AG04450 (cell line): ENCODE measurements around the gene FGF5. TPM values are rescaled to one million over a fixed set of nuclear protein-coding genes. Genes with fewer than 3 reads are reported as not detected.

Experiments used
- CTCF ChIA-PET: fragments of 300-600, 350-600 bp; formaldehyde crosslinking; extraction: SDS; loops from one replicate; lab custom pipeline; 2022; ENCODE audit warnings: antibody characterized with exemption, inconsistent platforms; lab: Charles Lee
- POLR2A ChIA-PET: fragments of 350-600 bp; formaldehyde crosslinking; extraction: SDS; loops from one replicate; lab custom pipeline; 2021; ENCODE audit warnings: antibody characterized with exemption, inconsistent platforms; lab: Yijun Ruan, JAX
- DNase-seq: peaks from one replicate; pipeline ENCODE4 v3.0.0-alpha.2; 2011; ENCODE audit warnings: low read depth, low spot score
- H3K27ac ChIP-seq: one replicate; pipeline ENCODE4 v1.5.1; 2012; ENCODE audit warnings: low read depth, low read length, control low read depth
- H3K27me3 ChIP-seq: one replicate; pipeline ENCODE4 v1.6.0; 2012; ENCODE audit warnings: low read length; ENCODE audit not compliant: control insufficient read depth, insufficient read depth
- H3K4me3 ChIP-seq: 2 replicates; pipeline ENCODE4 v1.5.1; 2011; ENCODE audit warnings: mild to moderate bottlenecking, low read depth, low read length, control low read depth
- H3K9me3 ChIP-seq: 2 replicates; pipeline ENCODE4 v1.5.1; 2012; ENCODE audit warnings: low read length; ENCODE audit not compliant: control insufficient read depth, insufficient read depth
- CTCF ChIP-seq: IDR thresholded peaks from 2 replicates; pipeline ENCODE4 v1.5.1; 2011; ENCODE audit warnings: low read depth, low read length, control low read depth, inconsistent platforms
- polyA plus RNA-seq: library from polyadenylated mRNA; depleted of rRNA; stranded (reverse); fragments of >200 nt; gene quantifications from 2 replicates; pipeline ENCODE4 v1.2.3, GENCODE V29; 2011

FGF5 gene
- polyA plus RNA-seq, 1 experiment, result 39.9 TPM

DNA sequence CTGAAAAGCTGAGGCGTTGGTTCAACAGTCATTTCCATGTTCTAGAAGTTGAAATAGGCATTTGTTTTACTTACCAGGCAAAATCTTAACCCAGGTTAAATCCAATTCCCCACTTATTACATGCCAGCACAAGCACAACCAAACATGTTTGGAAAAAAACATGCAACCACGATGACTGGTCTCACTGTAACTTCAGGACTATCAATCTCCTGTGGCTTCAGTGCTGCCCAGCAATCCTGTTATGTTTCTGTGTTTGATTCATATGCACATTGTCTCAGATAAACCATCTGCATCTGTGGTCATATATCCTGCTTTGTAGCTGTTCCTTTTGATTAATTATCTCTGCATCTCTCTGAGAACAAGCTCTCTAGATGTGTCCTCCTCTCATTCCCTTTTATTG is 40.9 kb upstream of the FGF5 start:
- CTCF ChIA-PET, result interaction anchor here (0.6 to 1.6 kb wide), 3 partner anchors 9 to 1184 kb away, joined by 3 to 6 read pairs (median 3); partner anchors contain the start of gene CFAP299

GRCh38 chr4:80226094-80226493 is 40.4 kb upstream of the FGF5 start:
- Histone ChIP-seq H3K27me3 (no peaks in the 10 kb centered on the region), H3K4me3 (no peak overlapping the region), H3K27ac (no peak overlapping the region), H3K9me3 (no peaks in the 10 kb centered on the region)
- no peak for TF ChIP-seq CTCF
- CTCF ChIA-PET, result interaction anchor here (0.6 to 1.8 kb wide), 3 partner anchors 10 to 1184 kb away, joined by 3 to 7 read pairs (median 6); no protein-coding TSS in a partner anchor
- no peak for DNase-seq
- POLR2A ChIA-PET, result interaction anchor here (0.9 kb wide), 1 partner anchor 40 kb away, joined by 3 read pairs; the partner anchor contains the start of gene FGF5

More for the DNA sequence above, 40.9 kb upstream of the FGF5 start:
- Histone ChIP-seq H3K27me3 (no peaks in the 10 kb centered on the region), H3K27ac (no peak overlapping the region), H3K4me3 (no peak overlapping the region), H3K9me3 (no peaks in the 10 kb centered on the region)
- no peak for DNase-seq
- no peak for TF ChIP-seq CTCF
- POLR2A ChIA-PET, result interaction anchor here (0.9 kb wide), 1 partner anchor 41 kb away, joined by 3 read pairs; the partner anchor contains the start of gene FGF5

- POLR2A ChIA-PET, result no interaction called here
- TF ChIP-seq CTCF, result no peak
- CTCF ChIA-PET, result no interaction called here
- H3K27ac ChIP-seq, result no peak overlapping the region
- H3K9me3 ChIP-seq, result no peaks in the 10 kb centered on the region
- H3K4me3 ChIP-seq, result no peak overlapping the region
- no peaks in the 10 kb centered on the region for H3K27me3 ChIP-seq
- no peak for DNase-seq
Observed at GRCh38 chr4:80228460-80228859, 38.0 kb upstream of the FGF5 start.

DNA sequence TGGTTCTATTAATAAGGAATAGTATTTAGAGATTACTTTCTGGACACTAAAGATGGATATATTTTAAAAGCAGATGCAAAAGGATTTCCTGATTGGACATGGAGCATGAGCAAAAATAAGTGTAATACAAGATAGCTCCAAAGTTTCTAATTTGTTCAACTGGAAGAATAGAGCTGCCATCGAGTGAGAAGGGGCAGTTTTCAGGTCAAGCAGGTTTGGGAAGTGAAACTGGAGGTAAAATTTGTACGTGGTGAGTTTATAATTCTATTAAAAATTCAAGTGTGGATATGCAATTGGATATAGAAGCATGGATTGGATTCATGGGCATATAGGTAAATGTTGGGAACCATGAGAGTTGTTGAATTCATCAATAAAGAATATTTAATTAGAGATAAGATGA is 37.3 kb upstream of the FGF5 start:
- ChIA-PET CTCF (interaction anchor here (1.2 to 4.5 kb wide), 2 partner anchors 9 to 27 kb away, joined by 3 to 30 read pairs; no protein-coding TSS in a partner anchor), POLR2A (no interaction called here)
- Histone ChIP-seq H3K27me3 (no peaks in the 10 kb centered on the region), H3K9me3 (no peaks in the 10 kb centered on the region), H3K27ac (no peak overlapping the region), H3K4me3 (no peak overlapping the region)
- no peak for DNase-seq
- TF ChIP-seq CTCF, result no peak

- Histone ChIP-seq H3K9me3 (no peaks in the 10 kb centered on the region), H3K27ac (no peak overlapping the region), H3K4me3 (no peak overlapping the region), H3K27me3 (no peaks in the 10 kb centered on the region)
- CTCF ChIA-PET, result interaction anchor here (1.1 to 4.5 kb wide), 3 partner anchors 10 to 810 kb away, joined by 3 to 30 read pairs (median 3); no protein-coding TSS in a partner anchor
- DNase-seq, result no peak
- POLR2A ChIA-PET, result no interaction called here
- no peak for TF ChIP-seq CTCF
Observed at GRCh38 chr4:80229590-80229989, 36.9 kb upstream of the FGF5 start.
